ENCODE data around the gene GRAMD2A. TPM values are rescaled to one million over a fixed set of nuclear protein-coding genes. Genes with fewer than 3 reads are reported as not detected.
"Not testable (repeated sequence)": the region's sequence is repeated elsewhere in the genome, so short reads cannot be mapped to it uniquely, and the experiment has no call there.

The GRAMD2A gene
- polyA plus RNA-seq, 3 donors from 2014 or later: not detected

GRCh38 chr15:72174551-72175165 is 22.9 kb downstream of the GRAMD2A start:
- Mint-ChIP-seq H3K4me3 (no peak overlapping the region), H3K4me1 (no peaks in the 10 kb centered on the region), H3K27ac (no peak overlapping the region), H3K27me3 (ENCODE audit: low read depth in 3 of 3) (peaks cover 0 to 5% (median 2%) of the 10 kb centered on the region in 3 donors), H3K9me3 (no peaks in the 10 kb centered on the region), H3K36me3 (no peaks in the 10 kb centered on the region)
- no peak for DNase-seq

GRCh38 chr15:72173864-72174550 is 23.6 kb downstream of the GRAMD2A start:
- Mint-ChIP-seq H3K27ac (no peak overlapping the region), H3K4me1 (no peaks in the 10 kb centered on the region), H3K27me3 (ENCODE audit: low read depth in 3 of 3) (peaks cover 0 to 6% (median 5%) of the 10 kb centered on the region in 3 donors), H3K4me3 (no peak overlapping the region), H3K36me3 (no peaks in the 10 kb centered on the region), H3K9me3 (no peaks in the 10 kb centered on the region)
- DNase-seq: no peak

- peaks cover 0 to 6% (median 5%) of the 10 kb centered on the region in 3 donors for H3K27me3 Mint-ChIP-seq (ENCODE audit: low read depth in 3 of 3)
- no peak for DNase-seq
- no peaks in the 10 kb centered on the region for H3K9me3 Mint-ChIP-seq
- no peak overlapping the region for H3K27ac Mint-ChIP-seq
- no peak overlapping the region for H3K4me3 Mint-ChIP-seq
- no peaks in the 10 kb centered on the region for H3K36me3 Mint-ChIP-seq
- no peaks in the 10 kb centered on the region for H3K4me1 Mint-ChIP-seq
Observed at GRCh38 chr15:72173401-72173800, 24.2 kb downstream of the GRAMD2A start.

GRCh38 chr15:72172796-72173195 is 24.8 kb downstream of the GRAMD2A start:
- peaks cover 0 to 6% of the 10 kb centered on the region in 2 donors for H3K4me1 Mint-ChIP-seq
- no peak for DNase-seq
- peaks cover 0 to 6% (median 5%) of the 10 kb centered on the region in 3 donors for H3K27me3 Mint-ChIP-seq (ENCODE audit: low read depth in 3 of 3)
- no peaks in the 10 kb centered on the region for H3K36me3 Mint-ChIP-seq
- no peak overlapping the region for H3K4me3 Mint-ChIP-seq
- H3K9me3 Mint-ChIP-seq: no peaks in the 10 kb centered on the region
- H3K27ac Mint-ChIP-seq: no peak overlapping the region

- DNase-seq; H3K27ac Mint-ChIP-seq; H3K4me1 Mint-ChIP-seq; H3K9me3 Mint-ChIP-seq; H3K4me3 Mint-ChIP-seq; H3K27me3 Mint-ChIP-seq (ENCODE audit: low read depth in 3 of 3); H3K36me3 Mint-ChIP-seq: not testable (repeated sequence)
Observed at GRCh38 chr15:72171978-72172377, 25.6 kb downstream of the GRAMD2A start.

- H3K27ac Mint-ChIP-seq: no peak overlapping the region
- H3K9me3 Mint-ChIP-seq: no peaks in the 10 kb centered on the region
- H3K27me3 Mint-ChIP-seq (ENCODE audit: low read depth in 3 of 3): peaks cover 0 to 7% (median 6%) of the 10 kb centered on the region in 3 donors
- no peaks in the 10 kb centered on the region for H3K36me3 Mint-ChIP-seq
- no peak overlapping the region for H3K4me3 Mint-ChIP-seq
- H3K4me1 Mint-ChIP-seq: peaks cover 0 to 6% of the 10 kb centered on the region in 2 donors
- no peak for DNase-seq
Observed at GRCh38 chr15:72170691-72171090, 26.9 kb downstream of the GRAMD2A start.

- no peak overlapping the region for H3K4me3 Mint-ChIP-seq
- H3K27me3 Mint-ChIP-seq (ENCODE audit: low read depth in 3 of 3): peaks cover 0 to 7% (median 6%) of the 10 kb centered on the region in 3 donors
- H3K4me1 Mint-ChIP-seq: peaks cover 0 to 6% of the 10 kb centered on the region in 2 donors
- no peaks in the 10 kb centered on the region for H3K9me3 Mint-ChIP-seq
- no peaks in the 10 kb centered on the region for H3K36me3 Mint-ChIP-seq
- DNase-seq: no peak
- H3K27ac Mint-ChIP-seq: no peak overlapping the region
Observed at GRCh38 chr15:72169921-72170611, 27.5 kb downstream of the GRAMD2A start.

GRCh38 chr15:72169236-72169920 is 28.2 kb downstream of the GRAMD2A start:
- H3K27me3 Mint-ChIP-seq (ENCODE audit: low read depth in 3 of 3): peaks cover 1 to 7% (median 4%) of the 10 kb centered on the region in 3 donors
- peak overlapping the region in 1 of 5 donors; percentile 33 for H3K4me3 Mint-ChIP-seq
- H3K9me3 Mint-ChIP-seq: no peaks in the 10 kb centered on the region
- H3K27ac Mint-ChIP-seq: no peak overlapping the region
- H3K4me1 Mint-ChIP-seq: peaks cover 0 to 6% of the 10 kb centered on the region in 2 donors
- H3K36me3 Mint-ChIP-seq: no peaks in the 10 kb centered on the region
- DNase-seq: no peak

GRCh38 chr15:72168808-72169190 is 28.8 kb downstream of the GRAMD2A start:
- Mint-ChIP-seq H3K4me3 (no peak overlapping the region), H3K9me3 (no peaks in the 10 kb centered on the region), H3K27ac (no peak overlapping the region), H3K27me3 (ENCODE audit: low read depth in 3 of 3) (peaks cover 2 to 10% (median 4%) of the 10 kb centered on the region in 3 donors), H3K36me3 (no peaks in the 10 kb centered on the region), H3K4me1 (peaks cover 0 to 6% of the 10 kb centered on the region in 2 donors)
- no peak for DNase-seq

GRCh38 chr15:72168131-72168807 is 29.3 kb downstream of the GRAMD2A start:
- Mint-ChIP-seq H3K27me3 (ENCODE audit: low read depth in 3 of 3) (peaks cover 2 to 9% (median 4%) of the 10 kb centered on the region in 3 donors), H3K4me3 (no peak overlapping the region), H3K4me1 (peaks cover 0 to 6% of the 10 kb centered on the region in 2 donors), H3K27ac (no peak overlapping the region), H3K36me3 (no peaks in the 10 kb centered on the region), H3K9me3 (no peaks in the 10 kb centered on the region)
- DNase-seq: no peak

- no peak overlapping the region for H3K4me3 Mint-ChIP-seq
- H3K27ac Mint-ChIP-seq: no peak overlapping the region
- H3K4me1 Mint-ChIP-seq: peaks cover 0 to 6% of the 10 kb centered on the region in 2 donors
- no peaks in the 10 kb centered on the region for H3K36me3 Mint-ChIP-seq
- H3K9me3 Mint-ChIP-seq: no peaks in the 10 kb centered on the region
- H3K27me3 Mint-ChIP-seq (ENCODE audit: low read depth in 3 of 3): peaks cover 2 to 7% (median 4%) of the 10 kb centered on the region in 3 donors
- DNase-seq: no peak
Observed at GRCh38 chr15:72167445-72167844, 30.1 kb downstream of the GRAMD2A start.

GRCh38 chr15:72166716-72167417 is 30.7 kb downstream of the GRAMD2A start:
- no peaks in the 10 kb centered on the region for H3K9me3 Mint-ChIP-seq
- no peak for DNase-seq
- peaks cover 0 to 6% of the 10 kb centered on the region in 2 donors for H3K4me1 Mint-ChIP-seq
- no peaks in the 10 kb centered on the region for H3K36me3 Mint-ChIP-seq
- no peak overlapping the region for H3K4me3 Mint-ChIP-seq
- no peak overlapping the region for H3K27ac Mint-ChIP-seq
- peaks cover 2 to 7% (median 4%) of the 10 kb centered on the region in 3 donors for H3K27me3 Mint-ChIP-seq (ENCODE audit: low read depth in 3 of 3)

GRCh38 chr15:72163719-72164118 is 33.9 kb downstream of the GRAMD2A start:
- H3K4me1 Mint-ChIP-seq: peaks cover 0 to 6% of the 10 kb centered on the region in 2 donors
- peaks cover 0 to 8% (median 2%) of the 10 kb centered on the region in 3 donors for H3K27me3 Mint-ChIP-seq (ENCODE audit: low read depth in 3 of 3)
- no peak overlapping the region for H3K27ac Mint-ChIP-seq
- H3K9me3 Mint-ChIP-seq: no peaks in the 10 kb centered on the region
- H3K4me3 Mint-ChIP-seq: no peak overlapping the region
- H3K36me3 Mint-ChIP-seq: no peaks in the 10 kb centered on the region
- no peak for DNase-seq

All from immature natural killer cell (primary cell).